Glutamatergic neuron (in vitro differentiated cells): ENCODE results near the gene LTBP4. TPM values are rescaled to one million over a fixed set of nuclear protein-coding genes. Genes with fewer than 3 reads are reported as not detected.

Experiments used
- DNase-seq: peaks from one replicate; pipeline ENCODE4 v3.0.0; 2022
- H3K27ac Mint-ChIP-seq: one replicate; pipeline ENCODE4 v1.8.0; 2020; ENCODE audit warnings: mild to moderate bottlenecking, mixed read lengths, inconsistent platforms; ENCODE audit not compliant: unreplicated experiment
- H3K27me3 Mint-ChIP-seq: one replicate; pipeline ENCODE4 v1.8.0; 2020; ENCODE audit warnings: mild to moderate bottlenecking, moderate library complexity, mixed read lengths, inconsistent platforms; ENCODE audit not compliant: unreplicated experiment
- H3K36me3 Mint-ChIP-seq: one replicate; pipeline ENCODE4 v1.8.0; 2020; ENCODE audit warnings: mild to moderate bottlenecking, mixed read lengths, inconsistent platforms; ENCODE audit not compliant: unreplicated experiment
- H3K4me1 Mint-ChIP-seq: one replicate; pipeline ENCODE4 v1.8.0; 2020; ENCODE audit warnings: mild to moderate bottlenecking, low read depth, mixed read lengths, inconsistent platforms; ENCODE audit not compliant: unreplicated experiment
- H3K4me3 Mint-ChIP-seq: one replicate; pipeline ENCODE4 v1.8.0; 2020; ENCODE audit warnings: mild to moderate bottlenecking, mixed read lengths, inconsistent platforms; ENCODE audit not compliant: unreplicated experiment
- H3K9me3 Mint-ChIP-seq: one replicate; pipeline ENCODE4 v1.8.0; 2020; ENCODE audit warnings: mild to moderate bottlenecking, moderate library complexity, mixed read lengths, inconsistent platforms; ENCODE audit not compliant: unreplicated experiment
- CTCF ChIP-seq: fragments of 200-600 bp; sonication (generic); IDR thresholded peaks from one replicate; pipeline ENCODE4 v1.5.0; 2021; ENCODE audit not compliant: partially characterized antibody, unreplicated experiment
- total RNA-seq: library from RNA; stranded (reverse); fragmentation: NEBNext Ultra II Directional; extraction: Animal tissue kit (Norgen Biotek cat#: 25700); gene quantifications from one replicate; pipeline ENCODE4 v1.2.1, GENCODE V29; 2021; ENCODE audit not compliant: unreplicated experiment

Gene LTBP4
- total RNA-seq, 1 donor from 2014 or later = 169 TPM

- H3K9me3 Mint-ChIP-seq = peaks cover 12% of the 10 kb centered on the region
These were observed 15.8 kb downstream of the LTBP4 start for GRCh38 chr19:40616941-40617340.

DNA sequence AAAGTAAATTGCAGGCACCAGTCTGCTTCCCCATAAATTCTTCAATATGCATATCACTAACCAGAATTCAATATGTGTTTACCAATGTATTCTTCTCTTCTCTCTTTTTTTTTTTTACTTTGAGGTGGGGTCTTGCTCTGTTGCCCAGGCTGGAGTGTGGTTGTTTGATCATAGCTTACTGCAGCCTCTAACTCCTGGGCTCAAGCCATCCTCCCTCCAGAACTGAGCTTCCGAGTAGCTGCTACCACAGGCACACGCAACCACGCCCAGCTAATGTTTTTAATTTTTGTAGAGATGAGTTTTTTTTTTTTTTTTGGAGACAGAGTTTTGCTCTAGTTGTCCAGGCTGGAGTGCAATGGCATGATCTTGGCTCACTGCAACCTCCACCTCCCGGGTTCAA, 16.8 kb downstream of the LTBP4 start:
- TF ChIP-seq CTCF = no peak
- DNase-seq = no peak
- H3K36me3 Mint-ChIP-seq = peaks cover 5% of the 10 kb centered on the region
- H3K27me3 Mint-ChIP-seq = peaks cover 12% of the 10 kb centered on the region
- no peak overlapping the region for H3K27ac Mint-ChIP-seq
- peaks cover 3% of the 10 kb centered on the region for H3K4me1 Mint-ChIP-seq
- no peak overlapping the region for H3K4me3 Mint-ChIP-seq
- peaks cover 4% of the 10 kb centered on the region for H3K9me3 Mint-ChIP-seq

More at GRCh38 chr19:40616941-40617340, 15.8 kb downstream of the LTBP4 start:
- no peak for DNase-seq
- Mint-ChIP-seq H3K4me3 (no peak overlapping the region), H3K36me3 (peaks cover 5% of the 10 kb centered on the region), H3K27ac (no peak overlapping the region), H3K27me3 (peaks cover 20% of the 10 kb centered on the region), H3K4me1 (peaks cover 3% of the 10 kb centered on the region)
- TF ChIP-seq CTCF = no peak

DNA sequence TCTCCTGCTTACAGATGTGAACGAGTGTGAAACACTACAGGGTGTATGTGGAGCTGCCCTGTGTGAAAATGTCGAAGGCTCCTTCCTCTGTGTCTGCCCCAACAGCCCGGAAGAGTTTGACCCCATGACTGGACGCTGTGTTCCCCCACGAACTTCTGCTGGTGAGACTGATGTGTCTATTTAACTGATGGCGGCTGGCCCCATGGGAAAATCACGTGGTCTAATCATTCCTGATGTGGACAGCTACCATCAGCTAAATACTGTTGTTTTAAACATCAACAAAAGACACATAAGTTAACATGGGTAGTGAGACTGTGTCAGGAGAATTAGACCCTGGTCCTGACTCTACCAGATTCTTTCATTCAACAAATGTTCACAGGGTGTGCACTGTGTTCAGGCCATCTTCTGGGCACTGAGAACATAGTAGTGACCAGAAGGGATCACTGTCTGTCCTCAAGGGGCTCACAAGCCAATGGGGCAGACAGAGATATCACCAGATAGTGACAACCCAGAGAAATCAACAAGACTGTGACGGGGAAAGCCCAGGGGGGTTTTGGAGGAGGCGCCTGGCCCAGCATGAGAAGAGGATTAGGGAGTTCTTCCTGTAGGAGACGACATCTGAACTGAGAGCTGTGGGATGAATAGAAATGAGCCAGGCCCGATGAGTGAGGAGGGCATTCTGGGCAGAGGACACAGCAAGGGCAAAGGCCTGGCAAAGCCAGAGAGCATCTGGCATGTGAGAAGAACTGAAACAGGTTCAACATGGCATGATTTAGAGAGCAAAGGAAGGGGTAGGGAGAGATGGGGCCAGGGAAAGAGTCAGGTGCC, 18.4 kb downstream of the LTBP4 start:
- Mint-ChIP-seq H3K4me3 (no peak overlapping the region), H3K27me3 (peaks cover 9% of the 10 kb centered on the region), H3K27ac (no peak overlapping the region), H3K36me3 (peaks cover 5% of the 10 kb centered on the region), H3K4me1 (peaks cover 5% of the 10 kb centered on the region), H3K9me3 (peaks cover 4% of the 10 kb centered on the region)
- DNase-seq = no peak
- no peak for TF ChIP-seq CTCF

GRCh38 chr19:40620161-40620485, 19.0 kb downstream of the LTBP4 start:
- Mint-ChIP-seq H3K27ac (no peak overlapping the region), H3K36me3 (peaks cover 5% of the 10 kb centered on the region), H3K4me3 (no peak overlapping the region), H3K27me3 (peaks cover 5% of the 10 kb centered on the region), H3K9me3 (peaks cover 3% of the 10 kb centered on the region), H3K4me1 (peaks cover 2% of the 10 kb centered on the region)
- TF ChIP-seq CTCF = no peak
- no peak for DNase-seq

DNA sequence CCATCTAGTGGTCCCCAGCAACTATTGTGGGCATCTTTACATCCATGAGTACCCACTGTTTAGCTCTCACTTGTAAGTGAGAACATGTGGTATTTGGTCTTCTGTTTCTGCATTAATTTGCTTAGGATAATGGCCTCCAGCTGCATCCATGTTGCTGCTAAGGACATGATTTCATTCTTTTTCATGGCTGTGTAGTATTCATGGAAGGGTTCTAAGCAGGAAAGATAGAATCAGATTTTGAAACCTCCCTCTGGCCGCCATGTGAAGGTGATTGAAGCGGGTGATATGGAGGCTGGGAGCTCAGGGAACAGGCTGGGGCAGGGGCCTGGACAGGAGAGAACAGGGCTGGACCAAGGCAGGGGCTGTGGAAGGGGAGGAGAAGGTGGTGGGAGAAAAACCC, 20.1 kb downstream of the LTBP4 start:
- DNase-seq = no peak
- Mint-ChIP-seq H3K36me3 (peaks cover 4% of the 10 kb centered on the region), H3K4me3 (no peak overlapping the region), H3K4me1 (peaks cover 6% of the 10 kb centered on the region), H3K27ac (no peak overlapping the region), H3K9me3 (peaks cover 4% of the 10 kb centered on the region), H3K27me3 (peaks cover 8% of the 10 kb centered on the region)
- no peak for TF ChIP-seq CTCF
